Neutrophil (primary cell): Measurements from ENCODE around the gene ARID5B.
A peak's percentile ranks its signal among the peaks of the same experiment; 100 is the strongest.
"Not testable (repeated sequence)": the region's sequence is repeated elsewhere in the genome, so short reads cannot be mapped to it uniquely, and the experiment has no call there.

Source experiments
- H3K27ac ChIP-seq: fragments of 200-600 bp; sonication (generic); 2 replicates; pipeline ENCODE4 v1.5.1; 2016; ENCODE audit warnings: mild to moderate bottlenecking, moderate library complexity
- H3K27me3 ChIP-seq: fragments of 200-600 bp; sonication (generic); 2 replicates; pipeline ENCODE4 v1.6.0; 2016; ENCODE audit warnings: mild to moderate bottlenecking
- H3K36me3 ChIP-seq: fragments of 200-600 bp; sonication (generic); 2 replicates; pipeline ENCODE4 v1.5.1; 2017
- H3K4me1 ChIP-seq, 2 experiments: fragments of 200-600 bp in 1 of 2; sonication (generic) in 1 of 2; 1 replicate in 1 of 2; 2 replicates in 1 of 2; pipeline versions ENCODE4 v1.5.1 to v1.6.1; 2013 to 2016; ENCODE audit warnings: low read depth in 1 of 2, low read length in 1 of 2, mild to moderate bottlenecking in 1 of 2, moderate library complexity in 1 of 2; ENCODE audit not compliant: control insufficient read depth in 1 of 2, insufficient read depth in 1 of 2
- H3K4me3 ChIP-seq, 2 experiments: fragments of 200-600 bp in 1 of 2; sonication (generic) in 1 of 2; 1 replicate in 1 of 2; 2 replicates in 1 of 2; pipeline ENCODE4 v1.5.1; 2013 to 2016; ENCODE audit warnings: low read depth in 1 of 2, low read length in 1 of 2, mild to moderate bottlenecking in 1 of 2, moderate library complexity in 1 of 2
- H3K9me3 ChIP-seq: fragments of 200-600 bp; sonication (generic); 2 replicates; pipeline ENCODE4 v1.5.1; 2016
- CTCF ChIP-seq: fragments of 200-600 bp; sonication (generic); IDR thresholded peaks from 2 replicates; pipeline ENCODE4 v1.5.1; 2016; ENCODE audit warnings: antibody characterized with exemption

The ARID5B gene

GRCh38 chr10:61860964-61861758 lies 40.3 kb upstream of the ARID5B start:
- no peak overlapping the region for H3K27ac ChIP-seq
- no peaks in the 10 kb centered on the region for H3K36me3 ChIP-seq
- TF ChIP-seq CTCF: no peak
- H3K9me3 ChIP-seq: no peaks in the 10 kb centered on the region
- H3K4me3 ChIP-seq: no peak overlapping the region
- H3K4me1 ChIP-seq: no peaks in the 10 kb centered on the region
- no peaks in the 10 kb centered on the region for H3K27me3 ChIP-seq

- Histone ChIP-seq H3K9me3 (no peaks in the 10 kb centered on the region), H3K36me3 (no peaks in the 10 kb centered on the region)
- TF ChIP-seq CTCF: no peak
These were observed 37.5 kb upstream of the ARID5B start for GRCh38 chr10:61863981-61864380.

GRCh38 chr10:61866700-61867368 lies 34.7 kb upstream of the ARID5B start:
- H3K4me3 ChIP-seq: no peak overlapping the region
- H3K4me1 ChIP-seq: no peaks in the 10 kb centered on the region
- no peak overlapping the region for H3K27ac ChIP-seq
- H3K27me3 ChIP-seq: peaks cover 21% of the 10 kb centered on the region
- no peaks in the 10 kb centered on the region for H3K36me3 ChIP-seq
- H3K9me3 ChIP-seq: no peaks in the 10 kb centered on the region
- TF ChIP-seq CTCF: no peak

More at GRCh38 chr10:61863981-61864380, 37.5 kb upstream of the ARID5B start:
- no peak overlapping the region for H3K4me3 ChIP-seq
- no peaks in the 10 kb centered on the region for H3K4me1 ChIP-seq
- H3K27me3 ChIP-seq: peaks cover 13% of the 10 kb centered on the region
- no peak overlapping the region for H3K27ac ChIP-seq

- not testable (repeated sequence) for H3K4me1 ChIP-seq, H3K9me3 ChIP-seq, H3K36me3 ChIP-seq, H3K27ac ChIP-seq
- Histone ChIP-seq H3K27me3 (peaks cover 21% of the 10 kb centered on the region), H3K4me3 (peak overlapping the region in 1 of 2 experiments; percentile 31)
These were observed 34.1 kb upstream of the ARID5B start for GRCh38 chr10:61867374-61867773.

- not testable (repeated sequence) for H3K36me3 ChIP-seq, H3K27ac ChIP-seq, H3K4me1 ChIP-seq, H3K9me3 ChIP-seq
- Histone ChIP-seq H3K4me3 (peak overlapping the region in 1 of 2 experiments; percentile 31), H3K27me3 (peaks cover 21% of the 10 kb centered on the region)
These were observed 33.7 kb upstream of the ARID5B start for GRCh38 chr10:61867817-61868216.

- Histone ChIP-seq H3K27ac (no peak overlapping the region), H3K4me1 (no peaks in the 10 kb centered on the region), H3K36me3 (no peaks in the 10 kb centered on the region), H3K9me3 (no peaks in the 10 kb centered on the region), H3K4me3 (no peak overlapping the region), H3K27me3 (peaks cover 21% of the 10 kb centered on the region)
- TF ChIP-seq CTCF: no peak
These were observed 32.3 kb upstream of the ARID5B start for GRCh38 chr10:61869041-61869675.
